ENCODE data around the gene TMEM132D.

TMEM132D gene

GRCh38 chr12:129570796-129571400 lies 332.9 kb downstream of the TMEM132D start:
- no peak for DNase-seq (ENCODE audit: low read depth)
- H3K4me3 ChIP-seq (ENCODE audit: control insufficient read depth, low read depth, low read length), result no peak overlapping the region
- no peak for TF ChIP-seq CTCF (conservative IDR thresholded peaks at IDR 0.05; ENCODE audit: control insufficient read depth, insufficient read depth, low read depth, low read length)

GRCh38 chr12:129566800-129567199 lies 337.0 kb downstream of the TMEM132D start:
- no peak for DNase-seq (ENCODE audit: low read depth)
- no peak overlapping the region for H3K4me3 ChIP-seq (ENCODE audit: control insufficient read depth, low read depth, low read length)
- TF ChIP-seq CTCF (conservative IDR thresholded peaks at IDR 0.05; ENCODE audit: control insufficient read depth, insufficient read depth, low read depth, low read length), result no peak

GRCh38 chr12:129564768-129565167 lies 339.1 kb downstream of the TMEM132D start:
- DNase-seq (ENCODE audit: low read depth), result no peak
- TF ChIP-seq CTCF (conservative IDR thresholded peaks at IDR 0.05; ENCODE audit: control insufficient read depth, insufficient read depth, low read depth, low read length), result no peak

GRCh38 chr12:129563266-129563665 lies 340.6 kb downstream of the TMEM132D start:
- no peak for TF ChIP-seq CTCF (conservative IDR thresholded peaks at IDR 0.05; ENCODE audit: control insufficient read depth, insufficient read depth, low read depth, low read length)

More at GRCh38 chr12:129564768-129565167, 339.1 kb downstream of the TMEM132D start:
- no peak overlapping the region for H3K4me3 ChIP-seq (ENCODE audit: control insufficient read depth, low read depth, low read length)

GRCh38 chr12:129561304-129561703 lies 342.5 kb downstream of the TMEM132D start:
- no peak for DNase-seq (ENCODE audit: low read depth)
- TF ChIP-seq CTCF (conservative IDR thresholded peaks at IDR 0.05; ENCODE audit: control insufficient read depth, insufficient read depth, low read depth, low read length), result no peak
- H3K4me3 ChIP-seq (ENCODE audit: control insufficient read depth, low read depth, low read length), result no peak overlapping the region

More at GRCh38 chr12:129563266-129563665, 340.6 kb downstream of the TMEM132D start:
- H3K4me3 ChIP-seq (ENCODE audit: control insufficient read depth, low read depth, low read length), result no peak overlapping the region
- DNase-seq (ENCODE audit: low read depth), result no peak

GRCh38 chr12:129559776-129560175 lies 344.0 kb downstream of the TMEM132D start:
- H3K4me3 ChIP-seq (ENCODE audit: control insufficient read depth, low read depth, low read length), result no peak overlapping the region
- no peak for TF ChIP-seq CTCF (conservative IDR thresholded peaks at IDR 0.05; ENCODE audit: control insufficient read depth, insufficient read depth, low read depth, low read length)
- no peak for DNase-seq (ENCODE audit: low read depth)

GRCh38 chr12:129558036-129558435 lies 345.8 kb downstream of the TMEM132D start:
- TF ChIP-seq CTCF (conservative IDR thresholded peaks at IDR 0.05; ENCODE audit: control insufficient read depth, insufficient read depth, low read depth, low read length), result no peak
- H3K4me3 ChIP-seq (ENCODE audit: control insufficient read depth, low read depth, low read length), result no peak overlapping the region
- no peak for DNase-seq (ENCODE audit: low read depth)

Data from fibroblast of mammary gland (primary cell).